HepG2 (cell line): ENCODE results near the gene ESYT1. TPM values are rescaled to one million over a fixed set of nuclear protein-coding genes. Genes with fewer than 3 reads are reported as not detected.
A peak's percentile ranks its signal among the peaks of the same experiment; 100 is the strongest.

ENCODE experiments used
- CENPX ChIP-seq: sonication (generic); formaldehyde crosslinking; IDR thresholded peaks from 2 replicates; pipeline ENCODE4 v1.9.0; 2021; ENCODE audit warnings: mild to moderate bottlenecking, missing genetic modification reagents, moderate library complexity
- DPF2 ChIP-seq: sonication (generic); formaldehyde crosslinking; IDR thresholded peaks from 2 replicates; pipeline ENCODE4 v1.4.0; 2020; ENCODE audit warnings: mild to moderate bottlenecking, low read depth, missing genetic modification reagents, borderline replicate concordance
- ELK4 ChIP-seq: sonication (generic); formaldehyde crosslinking; IDR thresholded peaks from 2 replicates; pipeline ENCODE4 v1.9.0; 2021; ENCODE audit warnings: missing genetic modification reagents, borderline replicate concordance
- JUNB ChIP-seq: sonication (generic); formaldehyde crosslinking; IDR thresholded peaks from 2 replicates; pipeline ENCODE4 v1.8.0; 2022; ENCODE audit warnings: missing genetic modification reagents, mild to moderate bottlenecking, borderline replicate concordance
- MAZ ChIP-seq, 2 experiments: sonication (generic) in 1 of 2; formaldehyde crosslinking in 1 of 2; IDR thresholded peaks; 2 replicates each; pipeline versions ENCODE4 v1.5.0 to v1.6.1; 2012 to 2020; ENCODE audit warnings: low read depth in 2 of 2, mild to moderate bottlenecking in 2 of 2, borderline replicate concordance in 1 of 2, improper control_type of control experiment in 1 of 2, low read length in 1 of 2, missing genetic modification reagents in 1 of 2, moderate library complexity in 1 of 2
- PCBP2 ChIP-seq: fragments of 200-400 bp; formaldehyde crosslinking; optimal IDR thresholded peaks from 2 replicates; pipeline ENCODE3; 2018; ENCODE audit warnings: low read length, low read depth; ENCODE audit not compliant: poor library complexity, severe bottlenecking
- ZFP82 ChIP-seq: sonication (generic); formaldehyde crosslinking; IDR thresholded peaks from 2 replicates; pipeline ENCODE4 v1.5.1; 2020; ENCODE audit warnings: mild to moderate bottlenecking, missing genetic modification reagents, borderline replicate concordance
- ZNF160 ChIP-seq: sonication (generic); formaldehyde crosslinking; IDR thresholded peaks from 2 replicates; pipeline ENCODE4 v1.8.0; 2022; ENCODE audit warnings: mild to moderate bottlenecking, inconsistent platforms, missing genetic modification reagents
- ZNF644 ChIP-seq: IDR thresholded peaks from 2 replicates; pipeline ENCODE4 v1.6.1; 2016; ENCODE audit warnings: low read depth
- ZNF687 ChIP-seq: sonication (generic); formaldehyde crosslinking; IDR thresholded peaks from 2 replicates; pipeline ENCODE4 v1.5.1; 2020; ENCODE audit warnings: mild to moderate bottlenecking, missing genetic modification reagents, moderate library complexity
- polyA plus RNA-seq, 8 experiments: library from polyadenylated mRNA; depleted of rRNA in 3 of 8; stranded (reverse) in 7 of 8; unstranded in 1 of 8; fragments of >200 nt; fragmentation: Illumina TruSeq in 4 of 8; extraction: Trizol in 4 of 8; gene quantifications; 2 replicates each; pipeline versions ENCODE4 v1.2.1 to v1.2.3, GENCODE V29; 2011 to 2016; ENCODE audit warnings: low read depth in 4 of 8, missing spikeins in 1 of 8, mixed read lengths in 1 of 8; ENCODE audit not compliant: insufficient read depth in 1 of 8
- total RNA-seq, 5 experiments: library from RNA; depleted of rRNA; stranded (reverse); fragments of >200 nt; fragmentation: Illumina TruSeq; extraction: Trizol; gene quantifications; 2 replicates each; pipeline ENCODE4 v1.2.3, GENCODE V29; 2016; ENCODE audit warnings: low read depth in 1 of 5
- TF ChIP-seq, protein P1 (sequence below): IDR thresholded peaks from 2 replicates; pipeline ENCODE4 v1.6.1; 2016
- TF ChIP-seq, protein P2 (sequence below): sonication (generic); formaldehyde crosslinking; IDR thresholded peaks from 2 replicates; pipeline ENCODE4 v1.5.0; 2020; ENCODE audit warnings: missing genetic modification reagents
- TF ChIP-seq, protein P3 (sequence below): sonication (generic); formaldehyde crosslinking; IDR thresholded peaks from 2 replicates; pipeline ENCODE4 v1.4.0; 2020; ENCODE audit warnings: mild to moderate bottlenecking, missing genetic modification reagents
- TF ChIP-seq, protein P4 (sequence below): fragments of 450-650 bp; IDR thresholded peaks from 2 replicates; pipeline ENCODE4 v1.6.1; 2017
- TF ChIP-seq, protein P5 (sequence below): sonication (generic); formaldehyde crosslinking; IDR thresholded peaks from 2 replicates; pipeline ENCODE4 v1.5.0; 2020; ENCODE audit warnings: missing genetic modification reagents

The ESYT1 gene
- total and polyA plus RNA-seq, 2 of the 13 experiments (the other 11 are each of a cell fraction or from before 2014, with no cell fraction given) = 66.9 to 71.0 TPM

GRCh38 chr12:56128670-56129205 is 671 bp downstream of the ESYT1 start (continued):
- TF ChIP-seq JUNB (no peak), PCBP2 (no peak), ZFP82 (CRISPR knock-in tag) (no peak), ELK4 (CRISPR knock-in tag) (no peak), CENPX (CRISPR knock-in tag) (no peak), ZNF687 (CRISPR knock-in tag) (0 out of 2 replicates have a peak, but pooled peaks have one; percentile 12), ZNF644 (CRISPR knock-in tag) (no peak), MAZ (IDR thresholded peaks at IDR 0.05; ENCODE audit: borderline replicate concordance, low read depth, low read length) (no peak), MAZ (CRISPR knock-in tag; IDR thresholded peaks at IDR 0.05; ENCODE audit: low read depth) (no peak), ZNF160 (CRISPR knock-in tag) (no peak), DPF2 (CRISPR knock-in tag) (no peak)
- TF ChIP-seq, protein P1, sequence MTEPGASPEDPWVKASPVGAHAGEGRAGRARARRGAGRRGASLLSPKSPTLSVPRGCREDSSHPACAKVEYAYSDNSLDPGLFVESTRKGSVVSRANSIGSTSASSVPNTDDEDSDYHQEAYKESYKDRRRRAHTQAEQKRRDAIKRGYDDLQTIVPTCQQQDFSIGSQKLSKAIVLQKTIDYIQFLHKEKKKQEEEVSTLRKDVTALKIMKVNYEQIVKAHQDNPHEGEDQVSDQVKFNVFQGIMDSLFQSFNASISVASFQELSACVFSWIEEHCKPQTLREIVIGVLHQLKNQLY (CRISPR knock-in tag) = no peak
- TF ChIP-seq, protein P2, sequence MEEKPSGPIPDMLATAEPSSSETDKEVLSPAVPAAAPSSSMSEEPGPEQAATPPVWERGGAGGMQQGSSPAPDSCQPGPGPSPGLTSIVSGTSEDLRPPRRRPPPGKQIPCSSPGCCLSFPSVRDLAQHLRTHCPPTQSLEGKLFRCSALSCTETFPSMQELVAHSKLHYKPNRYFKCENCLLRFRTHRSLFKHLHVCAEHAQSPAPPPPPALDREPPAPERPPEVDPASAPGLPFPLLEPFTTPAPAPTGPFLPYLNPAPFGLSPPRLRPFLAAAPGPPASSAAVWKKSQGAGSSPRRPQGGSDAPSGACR = peak; percentile 39; the same call in 1 of the 2 replicates
- TF ChIP-seq, protein P3, sequence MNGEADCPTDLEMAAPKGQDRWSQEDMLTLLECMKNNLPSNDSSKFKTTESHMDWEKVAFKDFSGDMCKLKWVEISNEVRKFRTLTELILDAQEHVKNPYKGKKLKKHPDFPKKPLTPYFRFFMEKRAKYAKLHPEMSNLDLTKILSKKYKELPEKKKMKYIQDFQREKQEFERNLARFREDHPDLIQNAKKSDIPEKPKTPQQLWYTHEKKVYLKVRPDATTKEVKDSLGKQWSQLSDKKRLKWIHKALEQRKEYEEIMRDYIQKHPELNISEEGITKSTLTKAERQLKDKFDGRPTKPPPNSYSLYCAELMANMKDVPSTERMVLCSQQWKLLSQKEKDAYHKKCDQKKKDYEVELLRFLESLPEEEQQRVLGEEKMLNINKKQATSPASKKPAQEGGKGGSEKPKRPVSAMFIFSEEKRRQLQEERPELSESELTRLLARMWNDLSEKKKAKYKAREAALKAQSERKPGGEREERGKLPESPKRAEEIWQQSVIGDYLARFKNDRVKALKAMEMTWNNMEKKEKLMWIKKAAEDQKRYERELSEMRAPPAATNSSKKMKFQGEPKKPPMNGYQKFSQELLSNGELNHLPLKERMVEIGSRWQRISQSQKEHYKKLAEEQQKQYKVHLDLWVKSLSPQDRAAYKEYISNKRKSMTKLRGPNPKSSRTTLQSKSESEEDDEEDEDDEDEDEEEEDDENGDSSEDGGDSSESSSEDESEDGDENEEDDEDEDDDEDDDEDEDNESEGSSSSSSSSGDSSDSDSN (CRISPR knock-in tag) = peak; percentile 57
- TF ChIP-seq, protein P4, sequence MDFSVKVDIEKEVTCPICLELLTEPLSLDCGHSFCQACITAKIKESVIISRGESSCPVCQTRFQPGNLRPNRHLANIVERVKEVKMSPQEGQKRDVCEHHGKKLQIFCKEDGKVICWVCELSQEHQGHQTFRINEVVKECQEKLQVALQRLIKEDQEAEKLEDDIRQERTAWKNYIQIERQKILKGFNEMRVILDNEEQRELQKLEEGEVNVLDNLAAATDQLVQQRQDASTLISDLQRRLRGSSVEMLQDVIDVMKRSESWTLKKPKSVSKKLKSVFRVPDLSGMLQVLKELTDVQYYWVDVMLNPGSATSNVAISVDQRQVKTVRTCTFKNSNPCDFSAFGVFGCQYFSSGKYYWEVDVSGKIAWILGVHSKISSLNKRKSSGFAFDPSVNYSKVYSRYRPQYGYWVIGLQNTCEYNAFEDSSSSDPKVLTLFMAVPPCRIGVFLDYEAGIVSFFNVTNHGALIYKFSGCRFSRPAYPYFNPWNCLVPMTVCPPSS = no peak
- TF ChIP-seq, protein P5, sequence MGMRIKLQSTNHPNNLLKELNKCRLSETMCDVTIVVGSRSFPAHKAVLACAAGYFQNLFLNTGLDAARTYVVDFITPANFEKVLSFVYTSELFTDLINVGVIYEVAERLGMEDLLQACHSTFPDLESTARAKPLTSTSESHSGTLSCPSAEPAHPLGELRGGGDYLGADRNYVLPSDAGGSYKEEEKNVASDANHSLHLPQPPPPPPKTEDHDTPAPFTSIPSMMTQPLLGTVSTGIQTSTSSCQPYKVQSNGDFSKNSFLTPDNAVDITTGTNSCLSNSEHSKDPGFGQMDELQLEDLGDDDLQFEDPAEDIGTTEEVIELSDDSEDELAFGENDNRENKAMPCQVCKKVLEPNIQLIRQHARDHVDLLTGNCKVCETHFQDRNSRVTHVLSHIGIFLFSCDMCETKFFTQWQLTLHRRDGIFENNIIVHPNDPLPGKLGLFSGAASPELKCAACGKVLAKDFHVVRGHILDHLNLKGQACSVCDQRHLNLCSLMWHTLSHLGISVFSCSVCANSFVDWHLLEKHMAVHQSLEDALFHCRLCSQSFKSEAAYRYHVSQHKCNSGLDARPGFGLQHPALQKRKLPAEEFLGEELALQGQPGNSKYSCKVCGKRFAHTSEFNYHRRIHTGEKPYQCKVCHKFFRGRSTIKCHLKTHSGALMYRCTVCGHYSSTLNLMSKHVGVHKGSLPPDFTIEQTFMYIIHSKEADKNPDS = 0 out of 2 replicates have a peak, but pooled peaks have one; percentile 44
